ENCODE measurements around the gene FLT1.

The FLT1 gene

DNA sequence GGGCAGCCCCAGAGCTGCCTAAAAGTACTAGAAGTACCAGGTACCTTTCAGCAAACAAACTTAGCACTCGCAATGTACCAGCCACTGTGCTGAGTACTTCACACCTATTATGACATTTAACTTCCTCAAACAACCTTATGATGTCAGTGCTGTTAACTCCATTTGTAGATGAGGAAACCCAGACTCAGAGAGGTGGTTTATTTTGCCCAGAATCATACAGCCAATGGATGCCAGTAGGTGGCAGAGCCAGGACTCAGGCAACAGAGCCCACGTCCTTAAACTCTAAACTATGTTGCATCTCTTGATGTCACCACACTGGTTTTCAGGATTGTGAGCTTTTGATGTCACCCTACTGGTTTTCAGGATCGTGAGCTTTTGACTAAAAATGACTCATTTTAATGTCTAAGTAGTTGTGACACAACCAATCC is 78.9 kb downstream of the FLT1 start:
- intact Hi-C loops (cut with DNase I; ENCODE audit: low total_unique reads), result no loop called here
- Histone ChIP-seq H3K27ac (no peak overlapping the region), H3K27me3 (no peaks in the 10 kb centered on the region), H3K4me1 (no peaks in the 10 kb centered on the region), H3K4me3 (no peak overlapping the region), H3K9me3 (no peaks in the 10 kb centered on the region), H3K36me3 (no peaks in the 10 kb centered on the region)
- DNase-seq, result no peak
- TF ChIP-seq, protein P1, sequence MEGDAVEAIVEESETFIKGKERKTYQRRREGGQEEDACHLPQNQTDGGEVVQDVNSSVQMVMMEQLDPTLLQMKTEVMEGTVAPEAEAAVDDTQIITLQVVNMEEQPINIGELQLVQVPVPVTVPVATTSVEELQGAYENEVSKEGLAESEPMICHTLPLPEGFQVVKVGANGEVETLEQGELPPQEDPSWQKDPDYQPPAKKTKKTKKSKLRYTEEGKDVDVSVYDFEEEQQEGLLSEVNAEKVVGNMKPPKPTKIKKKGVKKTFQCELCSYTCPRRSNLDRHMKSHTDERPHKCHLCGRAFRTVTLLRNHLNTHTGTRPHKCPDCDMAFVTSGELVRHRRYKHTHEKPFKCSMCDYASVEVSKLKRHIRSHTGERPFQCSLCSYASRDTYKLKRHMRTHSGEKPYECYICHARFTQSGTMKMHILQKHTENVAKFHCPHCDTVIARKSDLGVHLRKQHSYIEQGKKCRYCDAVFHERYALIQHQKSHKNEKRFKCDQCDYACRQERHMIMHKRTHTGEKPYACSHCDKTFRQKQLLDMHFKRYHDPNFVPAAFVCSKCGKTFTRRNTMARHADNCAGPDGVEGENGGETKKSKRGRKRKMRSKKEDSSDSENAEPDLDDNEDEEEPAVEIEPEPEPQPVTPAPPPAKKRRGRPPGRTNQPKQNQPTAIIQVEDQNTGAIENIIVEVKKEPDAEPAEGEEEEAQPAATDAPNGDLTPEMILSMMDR (IDR thresholded peaks at IDR 0.05), result no peak

DNA sequence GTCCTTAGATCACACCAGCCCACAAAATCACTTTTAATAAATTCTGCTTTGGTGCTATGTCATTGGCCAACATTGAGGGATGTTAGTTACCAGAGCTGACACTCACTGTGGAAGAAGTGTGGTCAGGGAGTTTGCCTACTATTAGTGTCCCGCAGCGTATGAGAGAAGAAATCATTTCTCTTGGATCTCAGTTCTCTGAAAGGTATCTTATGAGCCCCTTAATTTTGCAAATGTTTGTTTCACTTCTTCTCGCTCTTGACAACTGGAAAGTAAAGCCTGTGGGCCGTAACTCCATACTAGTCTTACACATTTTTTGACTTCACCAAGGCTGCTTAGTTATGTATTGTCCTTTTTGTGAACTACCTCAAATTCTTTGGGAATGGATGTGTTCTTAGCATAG is 80.9 kb downstream of the FLT1 start:
- Histone ChIP-seq H3K4me3 (no peak overlapping the region), H3K9me3 (no peaks in the 10 kb centered on the region), H3K27me3 (no peaks in the 10 kb centered on the region), H3K36me3 (no peaks in the 10 kb centered on the region), H3K4me1 (no peaks in the 10 kb centered on the region), H3K27ac (no peak overlapping the region)
- TF ChIP-seq, protein P1 (IDR thresholded peaks at IDR 0.05), result no peak
- intact Hi-C loops (cut with DNase I; ENCODE audit: low total_unique reads), result no loop called here
- no peak for DNase-seq

DNA sequence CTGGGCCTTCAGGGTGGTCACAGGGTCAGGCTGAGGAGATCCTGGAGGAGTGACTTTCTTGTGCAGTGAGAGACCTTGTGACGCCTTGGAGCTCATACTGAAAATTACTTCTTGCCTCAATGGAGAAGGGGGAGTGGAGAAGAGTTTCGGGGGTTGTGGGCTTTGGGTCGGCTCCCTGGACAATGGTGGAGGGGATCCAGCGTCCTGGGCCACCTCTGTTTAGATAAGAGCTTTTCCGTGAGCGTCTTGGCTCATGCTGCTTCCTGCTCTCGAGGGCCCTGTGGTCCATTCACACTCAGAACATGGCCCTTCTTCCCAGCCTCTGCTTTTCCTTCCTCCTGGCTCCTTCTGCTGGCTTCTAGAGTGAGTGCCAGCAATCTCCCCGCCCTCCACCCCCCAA is 81.9 kb downstream of the FLT1 start:
- Histone ChIP-seq H3K27me3 (no peaks in the 10 kb centered on the region), H3K4me3 (no peak overlapping the region), H3K27ac (no peak overlapping the region), H3K36me3 (no peaks in the 10 kb centered on the region), H3K4me1 (no peaks in the 10 kb centered on the region), H3K9me3 (no peaks in the 10 kb centered on the region)
- no peak for DNase-seq
- intact Hi-C loops (cut with DNase I; ENCODE audit: low total_unique reads), result no loop called here
- TF ChIP-seq, protein P1 (IDR thresholded peaks at IDR 0.05), result no peak

DNA sequence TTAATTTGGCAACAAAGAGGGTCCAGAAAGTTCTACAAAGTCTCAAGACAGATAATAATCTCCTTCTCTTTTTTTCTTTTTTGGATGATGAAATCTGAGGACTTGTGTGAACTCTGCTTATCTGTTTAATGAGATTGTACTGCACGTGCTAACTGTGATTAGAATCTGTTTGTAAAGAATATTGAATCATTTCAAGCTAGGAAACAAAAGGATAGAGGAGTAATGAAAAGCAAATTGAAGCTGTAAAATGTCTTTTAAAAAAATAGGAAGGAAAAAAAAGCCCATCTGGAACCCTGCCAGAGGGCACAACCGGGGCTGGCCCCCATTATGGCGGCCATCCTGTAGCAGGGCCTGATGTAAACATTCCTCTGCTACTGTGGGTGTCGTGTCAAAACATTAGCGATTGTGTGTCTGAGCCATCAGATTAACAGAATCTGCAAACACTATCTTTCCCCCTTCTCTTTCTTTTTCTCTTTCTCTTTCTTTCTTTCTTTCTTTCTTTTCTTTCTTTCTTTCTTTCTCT is 83.0 kb downstream of the FLT1 start:
- no peak for DNase-seq
- H3K4me3 ChIP-seq, result no peak overlapping the region
- intact Hi-C loops (cut with DNase I; ENCODE audit: low total_unique reads), result no loop called here
- H3K27me3 ChIP-seq, result no peaks in the 10 kb centered on the region
- no peaks in the 10 kb centered on the region for H3K36me3 ChIP-seq
- no peak overlapping the region for H3K27ac ChIP-seq
- no peaks in the 10 kb centered on the region for H3K4me1 ChIP-seq
- TF ChIP-seq, protein P1 (IDR thresholded peaks at IDR 0.05), result no peak
- H3K9me3 ChIP-seq, result no peaks in the 10 kb centered on the region

DNA sequence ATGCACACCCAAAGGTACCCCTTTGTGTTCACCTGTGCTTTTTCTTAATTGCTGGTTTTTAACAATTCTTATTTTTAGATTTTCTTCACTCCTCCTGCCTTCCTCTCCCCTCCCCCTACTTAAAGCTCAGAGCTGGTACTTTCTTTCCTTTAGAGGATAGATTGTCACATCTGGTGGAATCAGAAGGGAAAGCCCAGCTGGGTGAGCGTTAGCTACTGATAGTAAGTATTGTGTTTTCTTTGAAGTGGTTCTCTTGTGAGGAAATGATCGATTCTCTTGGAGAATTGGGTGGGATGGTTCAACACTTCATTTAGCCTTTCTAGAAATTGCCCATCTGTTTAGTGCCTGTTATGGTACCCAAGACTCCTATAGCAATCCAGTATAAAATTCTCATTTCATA is 84.8 kb downstream of the FLT1 start:
- Histone ChIP-seq H3K36me3 (no peaks in the 10 kb centered on the region), H3K4me3 (no peak overlapping the region), H3K4me1 (no peaks in the 10 kb centered on the region), H3K27me3 (no peaks in the 10 kb centered on the region), H3K9me3 (no peaks in the 10 kb centered on the region), H3K27ac (no peak overlapping the region)
- no peak for DNase-seq
- intact Hi-C loops (cut with DNase I; ENCODE audit: low total_unique reads), result no loop called here
- TF ChIP-seq, protein P1 (IDR thresholded peaks at IDR 0.05), result no peak

DNA sequence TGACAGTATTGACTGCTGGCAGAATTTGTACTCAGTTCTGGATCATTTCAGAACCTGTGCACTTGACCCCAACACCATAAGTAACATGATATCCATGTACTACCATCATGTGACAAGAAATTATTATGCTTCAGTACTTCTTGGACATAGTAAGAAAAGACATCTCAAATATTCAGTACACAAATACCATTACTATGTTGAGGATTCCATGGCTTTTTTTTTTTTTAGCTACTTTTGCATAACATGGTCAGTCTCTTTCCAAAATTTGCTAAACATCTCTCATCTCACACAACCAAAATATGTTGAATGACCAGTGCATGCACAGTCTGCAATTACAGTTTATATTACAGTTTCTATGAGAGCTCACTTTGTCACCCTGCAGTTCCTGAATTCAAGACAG is 85.3 kb downstream of the FLT1 start:
- DNase-seq, result no peak
- Histone ChIP-seq H3K4me3 (no peak overlapping the region), H3K36me3 (no peaks in the 10 kb centered on the region), H3K4me1 (no peaks in the 10 kb centered on the region), H3K27ac (no peak overlapping the region), H3K27me3 (no peaks in the 10 kb centered on the region), H3K9me3 (no peaks in the 10 kb centered on the region)
- intact Hi-C loops (cut with DNase I; ENCODE audit: low total_unique reads), result no loop called here
- TF ChIP-seq, protein P1 (IDR thresholded peaks at IDR 0.05), result no peak

Measured in tibial artery (tissue), 4 donors.